RWPE2 (cell line): ENCODE results near the gene LTB4R.

ENCODE experiments used
- ATAC-seq: fragments of 200-7000 bp; cut with Tn5 transposase; 3 replicates; pipeline ENCODE4 v1.9.1; 2021; ENCODE audit warnings: low read depth
- DNase-seq: peaks from one replicate; pipeline ENCODE4 v3.0.0-alpha.2; 2020; ENCODE audit warnings: low spot score
- H3K27ac ChIP-seq: fragments of 450-650 bp; 2 replicates; pipeline ENCODE4 v1.5.1; 2017; ENCODE audit warnings: mild to moderate bottlenecking; ENCODE audit not compliant: poor library complexity, severe bottlenecking
- H3K27me3 ChIP-seq: fragments of 250-450 bp; sonication (Bioruptor Pico); 2 replicates; pipeline ENCODE4 v1.5.1; 2021; ENCODE audit warnings: mild to moderate bottlenecking, moderate library complexity; ENCODE audit not compliant: insufficient read depth, poor library complexity, severe bottlenecking
- H3K36me3 ChIP-seq: fragments of 250-450 bp; sonication (Bioruptor Pico); 2 replicates; pipeline ENCODE4 v1.5.1; 2020; ENCODE audit warnings: low read depth, mild to moderate bottlenecking, moderate library complexity
- H3K4me1 ChIP-seq: fragments of 250-450 bp; sonication (Bioruptor Pico); 2 replicates; pipeline ENCODE4 v1.5.1; 2021; ENCODE audit warnings: mild to moderate bottlenecking, moderate library complexity; ENCODE audit not compliant: insufficient read depth, poor library complexity, severe bottlenecking
- H3K4me3 ChIP-seq: fragments of 250-450 bp; sonication (Bioruptor Pico); 2 replicates; pipeline ENCODE4 v1.5.1; 2021; ENCODE audit warnings: mild to moderate bottlenecking, moderate library complexity; ENCODE audit not compliant: severe bottlenecking
- H3K9me3 ChIP-seq: fragments of 250-450 bp; sonication (Bioruptor Pico); 2 replicates; pipeline ENCODE4 v1.5.1; 2021; ENCODE audit warnings: mild to moderate bottlenecking, moderate library complexity; ENCODE audit not compliant: severe bottlenecking
- TF ChIP-seq, protein P1 (sequence below): fragments of 450-650 bp; IDR thresholded peaks from one replicate; pipeline ENCODE4 v1.5.1; 2017; ENCODE audit warnings: mild to moderate bottlenecking, moderate library complexity; ENCODE audit not compliant: poor library complexity, severe bottlenecking

The LTB4R gene

DNA sequence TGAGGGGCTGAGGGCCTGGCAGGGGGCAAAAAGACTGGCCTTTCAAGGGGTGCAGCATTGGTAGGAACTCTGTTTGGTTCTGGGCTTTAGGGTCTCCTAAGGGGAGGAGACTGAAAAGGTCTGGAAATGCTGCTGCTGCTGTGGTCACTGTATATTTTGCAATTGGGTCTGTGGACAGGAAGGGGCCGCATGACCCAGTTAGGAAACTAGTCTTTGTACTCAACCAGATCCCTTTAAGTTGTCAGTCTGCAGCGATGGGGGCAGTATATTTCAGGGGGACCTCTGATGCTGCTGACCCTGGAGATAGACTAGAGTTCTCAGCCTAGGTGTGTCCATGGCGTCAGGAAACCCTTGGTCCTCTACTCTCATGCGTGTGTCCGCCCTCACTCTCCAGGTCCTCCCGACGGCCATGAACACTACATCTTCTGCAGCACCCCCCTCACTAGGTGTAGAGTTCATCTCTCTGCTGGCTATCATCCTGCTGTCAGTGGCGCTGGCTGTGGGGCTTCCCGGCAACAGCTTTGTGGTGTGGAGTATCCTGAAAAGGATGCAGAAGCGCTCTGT is 4.0 kb downstream of the LTB4R start:
- H3K9me3 ChIP-seq: no peaks in the 10 kb centered on the region
- H3K4me1 ChIP-seq: peaks cover 22% of the 10 kb centered on the region
- TF ChIP-seq, protein P1, sequence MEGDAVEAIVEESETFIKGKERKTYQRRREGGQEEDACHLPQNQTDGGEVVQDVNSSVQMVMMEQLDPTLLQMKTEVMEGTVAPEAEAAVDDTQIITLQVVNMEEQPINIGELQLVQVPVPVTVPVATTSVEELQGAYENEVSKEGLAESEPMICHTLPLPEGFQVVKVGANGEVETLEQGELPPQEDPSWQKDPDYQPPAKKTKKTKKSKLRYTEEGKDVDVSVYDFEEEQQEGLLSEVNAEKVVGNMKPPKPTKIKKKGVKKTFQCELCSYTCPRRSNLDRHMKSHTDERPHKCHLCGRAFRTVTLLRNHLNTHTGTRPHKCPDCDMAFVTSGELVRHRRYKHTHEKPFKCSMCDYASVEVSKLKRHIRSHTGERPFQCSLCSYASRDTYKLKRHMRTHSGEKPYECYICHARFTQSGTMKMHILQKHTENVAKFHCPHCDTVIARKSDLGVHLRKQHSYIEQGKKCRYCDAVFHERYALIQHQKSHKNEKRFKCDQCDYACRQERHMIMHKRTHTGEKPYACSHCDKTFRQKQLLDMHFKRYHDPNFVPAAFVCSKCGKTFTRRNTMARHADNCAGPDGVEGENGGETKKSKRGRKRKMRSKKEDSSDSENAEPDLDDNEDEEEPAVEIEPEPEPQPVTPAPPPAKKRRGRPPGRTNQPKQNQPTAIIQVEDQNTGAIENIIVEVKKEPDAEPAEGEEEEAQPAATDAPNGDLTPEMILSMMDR: no peak
- no peak overlapping the region for H3K4me3 ChIP-seq
- no peaks in the 10 kb centered on the region for H3K27me3 ChIP-seq
- H3K36me3 ChIP-seq: no peaks in the 10 kb centered on the region
- peak overlapping the region; percentile 2 for H3K27ac ChIP-seq
- DNase-seq (no peak), ATAC-seq (no peak)

DNA sequence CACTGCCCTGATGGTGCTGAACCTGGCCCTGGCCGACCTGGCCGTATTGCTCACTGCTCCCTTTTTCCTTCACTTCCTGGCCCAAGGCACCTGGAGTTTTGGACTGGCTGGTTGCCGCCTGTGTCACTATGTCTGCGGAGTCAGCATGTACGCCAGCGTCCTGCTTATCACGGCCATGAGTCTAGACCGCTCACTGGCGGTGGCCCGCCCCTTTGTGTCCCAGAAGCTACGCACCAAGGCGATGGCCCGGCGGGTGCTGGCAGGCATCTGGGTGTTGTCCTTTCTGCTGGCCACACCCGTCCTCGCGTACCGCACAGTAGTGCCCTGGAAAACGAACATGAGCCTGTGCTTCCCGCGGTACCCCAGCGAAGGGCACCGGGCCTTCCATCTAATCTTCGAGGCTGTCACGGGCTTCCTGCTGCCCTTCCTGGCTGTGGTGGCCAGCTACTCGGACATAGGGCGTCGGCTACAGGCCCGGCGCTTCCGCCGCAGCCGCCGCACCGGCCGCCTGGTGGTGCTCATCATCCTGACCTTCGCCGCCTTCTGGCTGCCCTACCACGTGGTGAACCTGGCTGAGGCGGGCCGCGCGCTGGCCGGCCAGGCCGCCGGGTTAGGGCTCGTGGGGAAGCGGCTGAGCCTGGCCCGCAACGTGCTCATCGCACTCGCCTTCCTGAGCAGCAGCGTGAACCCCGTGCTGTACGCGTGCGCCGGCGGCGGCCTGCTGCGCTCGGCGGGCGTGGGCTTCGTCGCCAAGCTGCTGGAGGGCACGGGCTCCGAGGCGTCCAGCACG is 4.7 kb downstream of the LTB4R start:
- H3K9me3 ChIP-seq: no peaks in the 10 kb centered on the region
- TF ChIP-seq, protein P1: no peak
- ATAC-seq (no peak), DNase-seq (peak; percentile 71)
- no peak overlapping the region for H3K27ac ChIP-seq
- H3K4me1 ChIP-seq: peaks cover 20% of the 10 kb centered on the region
- H3K27me3 ChIP-seq: no peaks in the 10 kb centered on the region
- no peaks in the 10 kb centered on the region for H3K36me3 ChIP-seq
- H3K4me3 ChIP-seq: no peak overlapping the region

GRCh38 chr14:24316597-24316950 is 5.3 kb downstream of the LTB4R start:
- Histone ChIP-seq H3K27ac (peak overlapping the region; percentile 1), H3K36me3 (no peaks in the 10 kb centered on the region), H3K27me3 (no peaks in the 10 kb centered on the region), H3K4me1 (peaks cover 20% of the 10 kb centered on the region), H3K9me3 (no peaks in the 10 kb centered on the region), H3K4me3 (no peak overlapping the region)
- TF ChIP-seq, protein P1: no peak
- DNase-seq: no peak
- no peak for ATAC-seq

GRCh38 chr14:24317141-24317928 is 6.0 kb downstream of the LTB4R start:
- Histone ChIP-seq H3K9me3 (no peaks in the 10 kb centered on the region), H3K4me1 (peaks cover 20% of the 10 kb centered on the region), H3K27me3 (no peaks in the 10 kb centered on the region), H3K4me3 (no peak overlapping the region), H3K27ac (peak overlapping the region; percentile 1), H3K36me3 (no peaks in the 10 kb centered on the region)
- TF ChIP-seq, protein P1: no peak
- ATAC-seq (peak; percentile 68), DNase-seq (no peak)
